ENCODE results near the gene MDC1.

MDC1 gene

DNA sequence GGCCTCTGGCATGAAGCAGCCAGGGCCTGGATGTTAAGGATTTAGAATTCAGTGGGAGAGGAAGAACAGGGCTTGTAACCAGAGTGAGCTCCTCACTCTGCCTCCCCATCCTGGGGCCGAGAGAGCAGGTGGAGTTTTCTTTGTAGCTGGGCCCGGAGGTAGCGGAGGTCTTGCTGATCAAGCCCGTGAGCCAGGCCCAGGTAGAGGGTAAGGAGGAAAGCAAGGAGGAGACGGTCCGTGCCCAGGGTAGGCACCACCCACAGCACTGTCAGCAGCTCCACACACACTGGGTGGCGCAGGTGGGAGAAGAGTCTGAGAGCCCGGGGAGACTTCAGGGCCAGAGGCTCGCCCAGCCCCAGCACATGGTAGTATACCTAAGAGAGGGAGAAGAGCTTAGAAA is 28.5 kb downstream of the MDC1 start:
- DNase-seq (ENCODE audit: low read depth) = peak; percentile 74
- TF ChIP-seq, protein P1, sequence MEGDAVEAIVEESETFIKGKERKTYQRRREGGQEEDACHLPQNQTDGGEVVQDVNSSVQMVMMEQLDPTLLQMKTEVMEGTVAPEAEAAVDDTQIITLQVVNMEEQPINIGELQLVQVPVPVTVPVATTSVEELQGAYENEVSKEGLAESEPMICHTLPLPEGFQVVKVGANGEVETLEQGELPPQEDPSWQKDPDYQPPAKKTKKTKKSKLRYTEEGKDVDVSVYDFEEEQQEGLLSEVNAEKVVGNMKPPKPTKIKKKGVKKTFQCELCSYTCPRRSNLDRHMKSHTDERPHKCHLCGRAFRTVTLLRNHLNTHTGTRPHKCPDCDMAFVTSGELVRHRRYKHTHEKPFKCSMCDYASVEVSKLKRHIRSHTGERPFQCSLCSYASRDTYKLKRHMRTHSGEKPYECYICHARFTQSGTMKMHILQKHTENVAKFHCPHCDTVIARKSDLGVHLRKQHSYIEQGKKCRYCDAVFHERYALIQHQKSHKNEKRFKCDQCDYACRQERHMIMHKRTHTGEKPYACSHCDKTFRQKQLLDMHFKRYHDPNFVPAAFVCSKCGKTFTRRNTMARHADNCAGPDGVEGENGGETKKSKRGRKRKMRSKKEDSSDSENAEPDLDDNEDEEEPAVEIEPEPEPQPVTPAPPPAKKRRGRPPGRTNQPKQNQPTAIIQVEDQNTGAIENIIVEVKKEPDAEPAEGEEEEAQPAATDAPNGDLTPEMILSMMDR (IDR thresholded peaks at IDR 0.05; ENCODE audit: insufficient read depth, low read depth, low read length, missing control alignments) = no peak
- peak overlapping the region; percentile 96 for H3K4me3 ChIP-seq (ENCODE audit: low read depth, low read length)

DNA sequence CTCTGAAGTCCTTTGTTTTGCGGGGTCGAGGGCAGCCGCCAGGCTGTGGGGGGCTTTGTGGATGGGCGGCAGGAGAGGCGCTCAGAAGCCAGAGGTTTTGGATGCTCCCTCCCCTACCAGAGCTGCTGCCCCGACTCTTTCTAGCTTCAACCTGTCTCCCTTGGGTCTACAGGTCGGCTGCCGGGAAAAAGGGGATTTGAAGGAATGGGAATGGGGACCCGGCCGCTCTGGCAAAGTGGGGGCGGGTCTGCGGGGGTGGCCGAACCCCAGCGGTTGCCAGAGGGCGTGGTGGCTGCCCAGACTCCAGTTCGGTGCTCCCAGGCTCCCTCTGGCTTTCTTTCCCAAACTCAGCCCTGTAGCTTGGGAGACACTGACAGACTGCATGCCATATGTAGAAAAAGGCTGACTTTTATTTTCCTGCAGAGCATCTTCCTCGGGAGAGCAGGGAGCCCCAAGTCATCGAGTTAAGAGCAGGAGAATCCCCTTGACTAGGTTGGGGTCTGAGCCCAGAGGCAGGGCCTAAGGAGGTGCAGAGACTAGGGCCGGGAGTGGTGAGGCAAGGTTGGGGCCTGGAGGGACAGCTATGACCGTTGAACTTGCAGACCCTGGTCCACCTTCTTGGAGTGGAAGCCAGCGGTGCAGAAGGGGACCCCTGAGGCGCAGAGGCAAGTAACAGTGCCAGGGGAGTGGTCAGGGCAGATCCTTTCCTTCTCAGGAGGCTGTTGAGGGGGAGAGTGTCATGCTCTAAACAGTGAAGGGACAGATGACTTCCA is 29.2 kb downstream of the MDC1 start:
- TF ChIP-seq, protein P1 (IDR thresholded peaks at IDR 0.05; ENCODE audit: insufficient read depth, low read depth, low read length, missing control alignments) = no peak
- DNase-seq (ENCODE audit: low read depth) = peak; percentile 35
- peak overlapping the region; percentile 96 for H3K4me3 ChIP-seq (ENCODE audit: low read depth, low read length)

DNA sequence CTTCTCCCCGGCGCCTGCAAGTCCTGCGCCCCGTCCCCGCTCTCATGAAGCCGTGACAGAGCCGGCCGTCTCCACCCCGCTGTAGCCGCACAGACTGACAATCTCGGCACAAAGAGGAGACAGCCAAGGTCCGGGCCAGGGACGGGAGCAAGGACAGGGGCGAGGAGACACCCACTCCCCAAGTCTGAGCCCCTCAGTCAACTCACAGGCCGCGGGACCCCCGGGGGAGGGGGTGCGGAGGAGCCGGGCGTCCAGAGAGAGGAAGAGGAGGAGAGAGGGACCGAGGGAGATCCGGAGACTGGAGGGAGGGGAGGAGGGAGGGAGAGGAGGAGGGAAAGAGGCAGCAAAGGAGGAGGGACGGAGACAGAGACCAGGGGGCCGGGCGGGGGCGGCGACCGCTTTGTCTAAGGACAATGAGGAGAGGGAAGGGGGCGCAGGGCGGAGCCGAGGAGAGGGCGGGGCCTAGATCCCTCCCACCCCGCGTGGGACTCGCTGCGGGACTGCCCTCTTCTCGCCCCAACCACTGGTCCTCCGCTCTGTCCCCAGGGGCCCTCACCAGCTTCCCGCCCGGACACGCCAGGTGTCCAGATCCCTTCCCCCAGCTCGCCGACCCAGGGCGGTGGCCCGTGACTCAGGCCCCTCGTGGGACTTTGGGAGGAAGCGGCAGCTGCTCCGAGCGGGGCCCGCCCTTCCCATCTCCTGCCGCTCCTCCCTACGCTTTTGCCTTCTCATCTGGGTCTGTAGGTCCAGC is 30.0 kb downstream of the MDC1 start:
- TF ChIP-seq, protein P1 (IDR thresholded peaks at IDR 0.05; ENCODE audit: insufficient read depth, low read depth, low read length, missing control alignments) = no peak
- peak; percentile 98 for DNase-seq (ENCODE audit: low read depth)

DNA sequence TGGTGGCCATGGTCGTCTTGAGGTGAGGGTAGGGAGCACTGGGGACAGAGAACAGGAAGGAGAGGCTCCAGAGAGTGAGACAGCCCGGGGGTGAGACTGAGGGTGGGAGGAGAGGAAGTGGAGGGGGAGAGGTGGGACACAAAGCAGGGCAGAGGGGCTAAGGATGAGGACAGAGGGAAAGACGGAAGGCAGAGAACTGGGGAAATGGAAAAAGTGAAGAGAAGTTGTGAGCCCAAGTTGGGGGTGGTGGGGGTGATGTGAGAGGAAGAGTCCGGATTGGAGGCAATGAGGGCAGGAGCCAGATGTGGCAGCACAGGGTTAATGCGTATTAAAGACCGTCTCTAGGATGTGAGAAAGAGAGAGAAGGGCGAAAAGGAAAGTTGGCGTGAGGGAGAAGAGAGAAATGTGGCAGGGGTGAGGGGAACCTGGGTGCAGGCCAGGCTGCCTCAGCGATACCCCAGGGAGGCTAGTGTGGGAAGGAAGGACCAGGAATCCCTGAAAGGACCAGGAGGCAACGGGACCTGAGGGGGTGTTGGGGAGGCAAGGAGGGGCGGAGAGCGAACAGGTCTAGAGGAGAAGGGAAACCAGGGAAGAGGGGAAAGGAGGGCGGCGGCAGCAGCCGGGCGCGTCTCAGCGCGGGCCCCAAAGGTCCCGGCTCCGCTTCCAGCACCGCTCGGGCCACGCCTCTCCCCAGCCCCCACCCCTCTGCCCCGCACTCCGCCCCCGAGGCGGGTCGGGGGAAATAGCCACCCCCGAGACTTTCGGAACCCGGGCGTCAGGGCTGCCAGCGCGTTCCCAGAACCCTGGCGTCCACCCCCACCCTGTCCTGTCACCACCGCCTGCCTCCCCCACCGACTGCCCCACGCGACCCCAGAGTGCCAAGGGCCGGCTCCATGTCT is 30.8 kb downstream of the MDC1 start, which contains the start of gene PPP1R18:
Gene PPP1R18, minus strand, starts transcription at position 637 of the 899 bp plus-strand sequence. Its CDS starts 627 bp downstream, at position 10.
- TF ChIP-seq, protein P1 (IDR thresholded peaks at IDR 0.05; ENCODE audit: insufficient read depth, low read depth, low read length, missing control alignments) = no peak
- peak within 1 kb of the TSS; percentile 96 for H3K4me3 ChIP-seq (ENCODE audit: low read depth, low read length)
- DNase-seq (ENCODE audit: low read depth) = peak; percentile 85

More for the DNA sequence above, 30.0 kb downstream of the MDC1 start:
- H3K4me3 ChIP-seq (ENCODE audit: low read depth, low read length) = peak overlapping the region; percentile 96

DNA sequence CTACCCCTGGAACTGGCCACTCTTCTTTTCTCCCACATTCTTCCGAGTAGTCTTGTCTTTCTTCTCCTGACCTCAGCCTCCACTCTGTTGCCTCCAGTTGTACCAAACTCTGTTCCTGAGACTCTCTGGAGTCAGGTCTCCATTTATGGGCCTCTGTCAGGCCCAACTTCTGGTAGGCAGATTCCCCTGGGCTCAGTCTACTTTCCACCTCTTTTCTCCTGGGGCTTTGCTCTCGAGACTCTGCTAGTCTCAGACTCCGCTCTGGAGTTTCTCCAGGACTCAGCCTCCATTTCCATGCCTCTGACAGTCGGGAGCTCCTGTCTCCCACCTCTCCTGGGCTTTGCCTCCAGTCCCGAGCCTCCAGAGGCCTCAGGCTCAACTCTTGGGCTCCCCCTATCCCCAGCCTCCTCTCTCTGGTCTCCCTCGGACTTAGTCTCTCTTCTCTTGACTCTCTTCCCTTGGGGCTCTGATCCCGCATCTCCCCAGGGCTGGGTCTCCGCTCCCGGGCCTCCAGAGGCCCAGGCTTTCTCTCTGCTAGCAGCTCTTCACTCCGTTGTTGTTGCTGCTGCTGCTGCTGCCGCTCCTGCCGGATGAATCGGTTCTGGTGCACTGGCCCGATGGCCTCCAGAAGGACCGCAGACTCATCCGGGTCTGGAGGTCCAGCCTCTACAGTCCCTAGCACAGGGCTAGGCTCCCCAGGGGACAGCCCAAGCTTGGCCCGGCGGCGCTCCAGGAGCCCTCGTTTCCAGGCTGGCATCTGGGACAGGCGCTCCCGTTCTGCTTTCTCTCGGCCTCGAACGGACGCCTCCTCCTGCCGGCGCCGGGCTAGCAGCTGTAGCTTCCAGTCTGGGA is 31.7 kb downstream of the MDC1 start:
- peak; percentile 42 for DNase-seq (ENCODE audit: low read depth)
- H3K4me3 ChIP-seq (ENCODE audit: low read depth, low read length) = peak overlapping the region; percentile 96
- TF ChIP-seq, protein P1 (IDR thresholded peaks at IDR 0.05; ENCODE audit: insufficient read depth, low read depth, low read length, missing control alignments) = peak; percentile 33

Data from GM12865 (cell line).